CD4-positive, alpha-beta T cell (primary cell): ENCODE data around the gene NAPB. TPM values are rescaled to one million over a fixed set of nuclear protein-coding genes. Genes with fewer than 3 reads are reported as not detected.
A peak's percentile ranks its signal among the peaks of the same experiment; 100 is the strongest.

Experiments
- ATAC-seq: fragments of 200-7000 bp; cut with Tn5 transposase; one replicate; pipeline ENCODE4 v1.10.0; 2022; ENCODE audit warnings: mild to moderate bottlenecking; ENCODE audit not compliant: poor library complexity
- CTCF ChIA-PET: fragments of 350-600 bp; sonication (Branson Sonifier 250); formaldehyde crosslinking; loops from one replicate; lab custom pipeline; 2021; ENCODE audit warnings: antibody characterized with exemption, inconsistent platforms; lab: Charles Lee
- POLR2A ChIA-PET: fragments of 350-600 bp; sonication (Branson Sonifier 250); formaldehyde crosslinking; loops from one replicate; lab custom pipeline; 2021; ENCODE audit warnings: antibody characterized with exemption, inconsistent platforms; lab: Charles Lee
- DNase-seq, 14 experiments: peaks; one replicate each; pipeline ENCODE4 v3.0.0-alpha.2; 2013 to 2020; ENCODE audit warnings: mixed read lengths in 2 of 14
- H3K27ac ChIP-seq, 2 donors: one replicate each; pipeline versions ENCODE4 v1.5.1 to v1.7.0; 2013; ENCODE audit warnings: low read length in 2 of 2, low read depth in 1 of 2, mild to moderate bottlenecking in 1 of 2
- H3K27me3 ChIP-seq, 2 experiments: 1 replicate in 1 of 2; 2 replicates in 1 of 2; pipeline versions ENCODE4 v1.6.1 to v1.7.0; 2013; ENCODE audit warnings: low read length in 2 of 2, control low read depth in 1 of 2, mild to moderate bottlenecking in 1 of 2, moderate library complexity in 1 of 2; ENCODE audit not compliant: insufficient read depth in 2 of 2, control insufficient read depth in 1 of 2
- H3K36me3 ChIP-seq: one replicate; pipeline ENCODE4 v1.6.1; 2013; ENCODE audit warnings: low read length, control low read depth; ENCODE audit not compliant: insufficient read depth
- H3K4me1 ChIP-seq: one replicate; pipeline ENCODE4 v1.6.1; 2013; ENCODE audit warnings: low read length, control low read depth; ENCODE audit not compliant: insufficient read depth
- H3K4me3 ChIP-seq: one replicate; pipeline ENCODE4 v1.5.1; 2013; ENCODE audit warnings: mild to moderate bottlenecking, low read length, moderate library complexity
- H3K9me3 ChIP-seq, 2 experiments: 1 replicate in 1 of 2; 2 replicates in 1 of 2; pipeline versions ENCODE4 v1.6.1 to v1.7.0; 2013; ENCODE audit warnings: low read length in 2 of 2, mild to moderate bottlenecking in 2 of 2, control low read depth in 1 of 2, moderate library complexity in 1 of 2; ENCODE audit not compliant: control insufficient read depth in 1 of 2, insufficient read depth in 1 of 2
- H3K27ac Mint-ChIP-seq: one replicate; pipeline ENCODE4 v1.8.0; 2020; ENCODE audit warnings: mixed read lengths
- H3K27me3 Mint-ChIP-seq: one replicate; pipeline ENCODE4 v1.8.0; 2021; ENCODE audit warnings: mixed read lengths
- H3K36me3 Mint-ChIP-seq: one replicate; pipeline ENCODE4 v1.8.0; 2021; ENCODE audit warnings: low read depth, mixed read lengths
- H3K4me1 Mint-ChIP-seq: one replicate; pipeline ENCODE4 v1.8.0; 2021; ENCODE audit warnings: low read depth, mixed read lengths
- H3K4me3 Mint-ChIP-seq: one replicate; pipeline ENCODE4 v1.8.0; 2020; ENCODE audit warnings: mild to moderate bottlenecking, mixed read lengths
- H3K9me3 Mint-ChIP-seq: one replicate; pipeline ENCODE4 v1.8.0; 2020; ENCODE audit warnings: mixed read lengths
- intact Hi-C, 2 experiments: fragments of 100-400 bp; cut with DNase I in 1 of 2; cut with micrococcal nuclease in 1 of 2; formaldehyde crosslinking; loops; one replicate each; pipeline versions ENCODE4 v1.15.1 to v1.9.0; 2023 to 2025; cut with DNase I, micrococcal nuclease
- total RNA-seq, 174 experiments: library from RNA in 2 of 174; stranded (reverse) in 2 of 174; gene quantifications; one replicate each; pipeline ENCODE4 v1.2.3 and lab custom pipeline; 2021 to 2026
- TF ChIP-seq, protein P1 (sequence below): fragments of 200-600 bp; IDR thresholded peaks from one replicate; pipeline ENCODE4 v1.8.0; 2022; ENCODE audit warnings: antibody characterized with exemption, mild to moderate bottlenecking

NAPB gene
- total RNA-seq, 2 experiments from 2014 or later = 7.5 to 8.9 TPM

- ChIA-PET CTCF (no interaction called here), POLR2A (no interaction called here)
- no peak overlapping the region for H3K27ac Mint-ChIP-seq
- peaks cover 2% of the 10 kb centered on the region for H3K9me3 Mint-ChIP-seq
- Histone ChIP-seq H3K27me3 (peaks cover 0 to 2% of the 10 kb centered on the region in 2 experiments), H3K9me3 (no peaks in the 10 kb centered on the region), H3K4me1 (peaks cover 13% of the 10 kb centered on the region), H3K4me3 (no peak overlapping the region), H3K36me3 (no peaks in the 10 kb centered on the region), H3K27ac (no peak overlapping the region)
- TF ChIP-seq, protein P1, sequence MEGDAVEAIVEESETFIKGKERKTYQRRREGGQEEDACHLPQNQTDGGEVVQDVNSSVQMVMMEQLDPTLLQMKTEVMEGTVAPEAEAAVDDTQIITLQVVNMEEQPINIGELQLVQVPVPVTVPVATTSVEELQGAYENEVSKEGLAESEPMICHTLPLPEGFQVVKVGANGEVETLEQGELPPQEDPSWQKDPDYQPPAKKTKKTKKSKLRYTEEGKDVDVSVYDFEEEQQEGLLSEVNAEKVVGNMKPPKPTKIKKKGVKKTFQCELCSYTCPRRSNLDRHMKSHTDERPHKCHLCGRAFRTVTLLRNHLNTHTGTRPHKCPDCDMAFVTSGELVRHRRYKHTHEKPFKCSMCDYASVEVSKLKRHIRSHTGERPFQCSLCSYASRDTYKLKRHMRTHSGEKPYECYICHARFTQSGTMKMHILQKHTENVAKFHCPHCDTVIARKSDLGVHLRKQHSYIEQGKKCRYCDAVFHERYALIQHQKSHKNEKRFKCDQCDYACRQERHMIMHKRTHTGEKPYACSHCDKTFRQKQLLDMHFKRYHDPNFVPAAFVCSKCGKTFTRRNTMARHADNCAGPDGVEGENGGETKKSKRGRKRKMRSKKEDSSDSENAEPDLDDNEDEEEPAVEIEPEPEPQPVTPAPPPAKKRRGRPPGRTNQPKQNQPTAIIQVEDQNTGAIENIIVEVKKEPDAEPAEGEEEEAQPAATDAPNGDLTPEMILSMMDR = no peak
- H3K36me3 Mint-ChIP-seq = no peaks in the 10 kb centered on the region
- H3K4me3 Mint-ChIP-seq = no peak overlapping the region
- H3K27me3 Mint-ChIP-seq = peaks cover 9% of the 10 kb centered on the region
- peaks cover 14% of the 10 kb centered on the region for H3K4me1 Mint-ChIP-seq
- no peak for DNase-seq
- intact Hi-C loops = no loop called here
- ATAC-seq = no peak
Observed at GRCh38 chr20:23459461-23460150, 38.3 kb upstream of the NAPB start.

DNA sequence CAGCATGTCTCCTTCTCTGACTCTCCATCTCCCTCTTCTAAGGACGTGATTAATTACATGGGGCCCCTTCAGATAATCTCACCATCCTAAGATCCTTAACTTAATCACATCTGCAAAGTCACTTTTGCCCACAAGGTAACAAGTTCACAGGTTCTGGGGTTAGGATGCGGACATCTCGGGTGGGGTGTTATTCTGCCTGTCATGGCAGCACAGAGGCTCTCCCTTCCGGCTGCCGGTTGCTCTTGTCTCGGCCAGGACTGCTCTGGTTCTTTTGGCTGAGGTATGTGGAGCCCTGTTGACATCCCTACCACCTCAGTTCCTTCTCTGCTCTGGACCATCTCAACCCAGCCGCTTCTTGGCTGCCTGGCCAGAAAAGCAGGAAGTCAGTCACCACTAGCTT, 35.6 kb upstream of the NAPB start:
- Histone ChIP-seq H3K27me3 (no peaks in the 10 kb centered on the region), H3K36me3 (no peaks in the 10 kb centered on the region), H3K4me1 (peaks cover 13% of the 10 kb centered on the region), H3K27ac (peak overlapping the region in 1 of 2 donors; percentile 22), H3K4me3 (no peak overlapping the region), H3K9me3 (no peaks in the 10 kb centered on the region)
- peaks cover 14% of the 10 kb centered on the region for H3K4me1 Mint-ChIP-seq
- no peak overlapping the region for H3K4me3 Mint-ChIP-seq
- H3K9me3 Mint-ChIP-seq = no peaks in the 10 kb centered on the region
- no peak overlapping the region for H3K27ac Mint-ChIP-seq
- intact Hi-C loops = no loop called here
- CTCF ChIA-PET = no interaction called here
- no peaks in the 10 kb centered on the region for H3K36me3 Mint-ChIP-seq
- DNase-seq (peak in 1 of 14 experiments; percentile 53), ATAC-seq (no peak)
- TF ChIP-seq, protein P1 = no peak
- POLR2A ChIA-PET = no interaction called here
- H3K27me3 Mint-ChIP-seq = no peaks in the 10 kb centered on the region

- no peak for ATAC-seq
- H3K4me3 Mint-ChIP-seq = peak overlapping the region; percentile 30
- H3K36me3 Mint-ChIP-seq = no peaks in the 10 kb centered on the region
- CTCF ChIA-PET = no interaction called here
- intact Hi-C loops = no loop called here
- no peaks in the 10 kb centered on the region for H3K27me3 Mint-ChIP-seq
- TF ChIP-seq, protein P1 = no peak
- peaks cover 14% of the 10 kb centered on the region for H3K4me1 Mint-ChIP-seq
- H3K4me1 ChIP-seq = peaks cover 13% of the 10 kb centered on the region
- H3K36me3 ChIP-seq = no peaks in the 10 kb centered on the region
- no peak overlapping the region for H3K4me3 ChIP-seq
- POLR2A ChIA-PET = no interaction called here
- H3K27ac Mint-ChIP-seq = no peak overlapping the region
- H3K9me3 ChIP-seq = no peaks in the 10 kb centered on the region
- peak overlapping the region in 1 of 2 donors; percentile 22 for H3K27ac ChIP-seq
- no peaks in the 10 kb centered on the region for H3K27me3 ChIP-seq
- DNase-seq = peak in 1 of 14 experiments; percentile 68
- no peaks in the 10 kb centered on the region for H3K9me3 Mint-ChIP-seq
Observed at GRCh38 chr20:23456409-23456808, 35.1 kb upstream of the NAPB start.
